Cardiac fibroblast (primary cell): ENCODE results near the gene TRAF3IP3.

ENCODE experiments used
- DNase-seq, 2 donors: peaks; one replicate each; pipeline versions ENCODE4 v3.0.0 to v3.0.0-alpha.2; 2010; ENCODE audit warnings: low read depth in 2 of 2
- H3K4me3 ChIP-seq, 2 donors: replicated peaks in 1 of 2; 1 replicate in 1 of 2; 2 replicates in 1 of 2; pipeline ENCODE4 v1.5.1; 2011; ENCODE audit warnings: low read depth in 2 of 2, low read length in 2 of 2, mild to moderate bottlenecking in 2 of 2, moderate library complexity in 1 of 2
- TF ChIP-seq, protein P1 (sequence below): IDR thresholded peaks from one replicate; pipeline ENCODE4 v1.5.1; 2011; ENCODE audit warnings: low read depth, mild to moderate bottlenecking, low read length, inconsistent platforms

Gene TRAF3IP3

GRCh38 chr1:209807509-209807908 lies 51.7 kb downstream of the TRAF3IP3 start:
- H3K4me3 ChIP-seq = no peak overlapping the region
- peak in 1 of 2 donors; percentile 15 for DNase-seq
- TF ChIP-seq, protein P1, sequence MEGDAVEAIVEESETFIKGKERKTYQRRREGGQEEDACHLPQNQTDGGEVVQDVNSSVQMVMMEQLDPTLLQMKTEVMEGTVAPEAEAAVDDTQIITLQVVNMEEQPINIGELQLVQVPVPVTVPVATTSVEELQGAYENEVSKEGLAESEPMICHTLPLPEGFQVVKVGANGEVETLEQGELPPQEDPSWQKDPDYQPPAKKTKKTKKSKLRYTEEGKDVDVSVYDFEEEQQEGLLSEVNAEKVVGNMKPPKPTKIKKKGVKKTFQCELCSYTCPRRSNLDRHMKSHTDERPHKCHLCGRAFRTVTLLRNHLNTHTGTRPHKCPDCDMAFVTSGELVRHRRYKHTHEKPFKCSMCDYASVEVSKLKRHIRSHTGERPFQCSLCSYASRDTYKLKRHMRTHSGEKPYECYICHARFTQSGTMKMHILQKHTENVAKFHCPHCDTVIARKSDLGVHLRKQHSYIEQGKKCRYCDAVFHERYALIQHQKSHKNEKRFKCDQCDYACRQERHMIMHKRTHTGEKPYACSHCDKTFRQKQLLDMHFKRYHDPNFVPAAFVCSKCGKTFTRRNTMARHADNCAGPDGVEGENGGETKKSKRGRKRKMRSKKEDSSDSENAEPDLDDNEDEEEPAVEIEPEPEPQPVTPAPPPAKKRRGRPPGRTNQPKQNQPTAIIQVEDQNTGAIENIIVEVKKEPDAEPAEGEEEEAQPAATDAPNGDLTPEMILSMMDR = no peak

- H3K4me3 ChIP-seq = no peak overlapping the region
- TF ChIP-seq, protein P1 = no peak
- peak; percentile 94 to 98 for DNase-seq
Observed at GRCh38 chr1:209808059-209808581, 52.3 kb downstream of the TRAF3IP3 start.

DNA sequence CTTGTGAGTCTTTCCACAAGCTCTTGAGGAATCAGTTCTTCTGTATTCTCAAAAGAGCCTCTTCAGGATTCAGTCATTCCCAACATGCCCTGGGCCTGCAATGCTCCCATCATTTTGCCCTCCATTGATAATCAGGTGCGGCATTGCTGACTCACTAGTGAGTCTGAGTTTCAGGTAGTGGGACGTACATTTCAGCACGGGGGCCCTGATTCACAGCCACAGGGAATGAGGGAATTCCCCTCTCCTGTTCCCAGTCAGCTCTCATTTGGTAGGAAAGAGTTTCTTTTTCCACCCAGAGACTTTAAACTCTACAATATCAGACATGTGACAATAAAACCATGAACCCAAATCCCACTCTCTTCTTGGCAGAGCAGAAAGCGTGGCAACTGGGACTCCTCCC lies 53.8 kb downstream of the TRAF3IP3 start:
- TF ChIP-seq, protein P1 = no peak
- no peak overlapping the region for H3K4me3 ChIP-seq
- DNase-seq = no peak

DNA sequence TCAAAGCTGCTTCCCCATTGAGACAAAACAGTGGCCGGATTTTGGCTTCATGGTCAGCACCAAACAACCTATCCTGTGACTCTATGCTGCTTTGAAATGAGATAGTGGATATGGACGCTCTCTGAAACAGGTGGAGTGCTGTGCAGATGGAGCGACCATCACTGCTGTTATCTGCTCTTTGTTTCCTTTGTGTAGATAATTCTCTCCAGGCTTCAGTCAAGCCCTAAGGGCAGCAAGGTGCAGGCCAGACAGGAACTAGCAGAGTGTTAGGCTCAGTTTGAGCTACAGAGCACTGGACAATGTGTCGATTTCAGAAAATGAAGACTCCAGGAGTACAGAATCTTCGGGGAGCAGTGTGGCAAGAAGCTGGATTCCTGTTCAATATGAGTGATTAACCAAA lies 54.9 kb downstream of the TRAF3IP3 start:
- no peak overlapping the region for H3K4me3 ChIP-seq
- DNase-seq = no peak
- TF ChIP-seq, protein P1 = no peak

GRCh38 chr1:209813902-209814301 lies 58.0 kb downstream of the TRAF3IP3 start:
- no peak overlapping the region for H3K4me3 ChIP-seq
- no peak for DNase-seq
- TF ChIP-seq, protein P1 = no peak

DNA sequence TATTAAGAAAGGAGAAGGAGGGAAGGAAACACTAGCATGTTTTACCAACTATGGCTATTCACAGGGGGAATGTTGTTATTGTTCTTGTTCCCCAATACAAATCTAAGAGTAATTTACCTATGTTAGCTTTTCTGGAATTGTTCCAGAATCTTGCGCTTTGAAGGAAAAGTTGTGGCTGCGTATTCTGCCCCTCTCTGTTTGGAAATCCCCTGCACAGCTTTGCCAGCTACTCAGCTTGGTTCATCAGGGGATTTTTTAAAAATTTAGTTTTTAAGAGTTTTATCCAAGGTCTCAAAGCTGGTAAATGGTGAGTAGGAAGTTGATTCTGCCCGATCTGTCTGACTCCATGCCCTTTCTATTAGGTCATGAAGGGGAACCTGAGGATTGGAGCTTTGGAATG lies 59.6 kb downstream of the TRAF3IP3 start:
- DNase-seq = no peak
- TF ChIP-seq, protein P1 = no peak

GRCh38 chr1:209815931-209816341 lies 60.1 kb downstream of the TRAF3IP3 start:
- H3K4me3 ChIP-seq = no peak overlapping the region
- DNase-seq = no peak
- TF ChIP-seq, protein P1 = no peak

More for the DNA sequence above, 59.6 kb downstream of the TRAF3IP3 start:
- no peak overlapping the region for H3K4me3 ChIP-seq
